Left kidney (tissue), 8 donors: ENCODE results near the gene KCNJ15. TPM values are rescaled to one million over a fixed set of nuclear protein-coding genes. Genes with fewer than 3 reads are reported as not detected.
"Not testable (repeated sequence)": the region's sequence is repeated elsewhere in the genome, so short reads cannot be mapped to it uniquely, and the experiment has no call there.

Experiments used
- DNase-seq: peaks from one replicate; pipeline ENCODE4 v3.0.0-alpha.2; 2013
- long read RNA-seq, 8 donors: transcript quantifications; one replicate each; lab custom pipeline, GENCODE V29; 2026
- polyA plus RNA-seq: library from polyadenylated mRNA; unstranded; fragments of 120-200 nt; gene quantifications from one replicate; pipeline ENCODE4 v1.2.1, GENCODE V29; 2013; ENCODE audit not compliant: insufficient read length

Gene KCNJ15
- 269 TPM for polyA plus RNA-seq
- long read RNA-seq, donor 1, full-length matches to known transcripts = 52 of 103 reads
- long read RNA-seq, donor 1, partial matches to known transcripts = 46 of 103 reads
- long read RNA-seq, donor 1, other reads (novel, unspliced or antisense) = 5 of 103 reads
- long read RNA-seq, donor 2, full-length matches to known transcripts = 38 of 65 reads
- long read RNA-seq, donor 2, partial matches to known transcripts = 9 of 65 reads
- long read RNA-seq, donor 2, other reads (novel, unspliced or antisense) = 18 of 65 reads
- long read RNA-seq, donor 3, full-length matches to known transcripts = 35 of 43 reads
- long read RNA-seq, donor 3, partial matches to known transcripts = 8 of 43 reads
- long read RNA-seq, donor 3, other reads (novel, unspliced or antisense) = 0 of 43 reads
- long read RNA-seq, donor 4, transcript KCNJ15-208 (3 exons, 2,583 nt) = major isoform, 5 of 10 reads
- long read RNA-seq, donor 4, partial matches to known transcripts = 0 of 10 reads
- long read RNA-seq, donor 4, other reads (novel, unspliced or antisense) = 0 of 10 reads
- long read RNA-seq, donor 5, full-length matches to known transcripts = 68 of 90 reads
- long read RNA-seq, donor 5, partial matches to known transcripts = 11 of 90 reads
- long read RNA-seq, donor 5, other reads (novel, unspliced or antisense) = 11 of 90 reads
- long read RNA-seq, donor 6, full-length matches to known transcripts = 30 of 130 reads
- long read RNA-seq, donor 6, partial matches to known transcripts = 94 of 130 reads
- long read RNA-seq, donor 6, other reads (novel, unspliced or antisense) = 6 of 130 reads
- long read RNA-seq, donor 7, full-length matches to known transcripts = 52 of 67 reads
- long read RNA-seq, donor 7, partial matches to known transcripts = 15 of 67 reads
- long read RNA-seq, donor 7, other reads (novel, unspliced or antisense) = 0 of 67 reads
- long read RNA-seq, donor 8, full-length matches to known transcripts = 29 of 35 reads
- long read RNA-seq, donor 8, partial matches to known transcripts = 6 of 35 reads
- long read RNA-seq, donor 8, other reads (novel, unspliced or antisense) = 0 of 35 reads

- DNase-seq = no peak
Measured at GRCh38 chr21:38256599-38257302, at the start of gene KCNJ15. Gene KCNJ15 (plus strand): TSS chr21:38256991. CDS start chr21:38299262, 42,271 bp downstream.

- no peak for DNase-seq
Measured at GRCh38 chr21:38208118-38208517, 48.7 kb upstream of the KCNJ15 start.

DNA sequence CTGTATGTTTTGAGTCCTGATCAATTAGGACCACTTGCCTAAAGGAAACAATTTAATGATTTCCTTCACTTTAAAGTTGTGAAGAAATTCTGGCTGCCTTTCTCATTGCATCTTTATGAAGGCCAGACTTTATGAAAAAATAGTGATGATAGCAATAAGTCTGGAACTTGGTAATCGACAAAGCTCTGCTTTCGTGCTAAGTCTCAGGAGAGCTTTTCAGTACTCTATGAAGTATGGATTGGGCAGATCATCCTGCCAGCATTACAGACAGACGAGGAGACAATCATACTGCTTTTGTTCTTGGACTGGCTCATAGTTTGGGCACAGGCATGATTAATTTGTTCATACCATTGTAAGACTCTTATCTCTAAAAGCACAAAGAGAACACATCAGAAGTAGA, 45.5 kb upstream of the KCNJ15 start:
- DNase-seq = no peak

GRCh38 chr21:38212706-38213105, 44.1 kb upstream of the KCNJ15 start:
- DNase-seq = no peak

DNA sequence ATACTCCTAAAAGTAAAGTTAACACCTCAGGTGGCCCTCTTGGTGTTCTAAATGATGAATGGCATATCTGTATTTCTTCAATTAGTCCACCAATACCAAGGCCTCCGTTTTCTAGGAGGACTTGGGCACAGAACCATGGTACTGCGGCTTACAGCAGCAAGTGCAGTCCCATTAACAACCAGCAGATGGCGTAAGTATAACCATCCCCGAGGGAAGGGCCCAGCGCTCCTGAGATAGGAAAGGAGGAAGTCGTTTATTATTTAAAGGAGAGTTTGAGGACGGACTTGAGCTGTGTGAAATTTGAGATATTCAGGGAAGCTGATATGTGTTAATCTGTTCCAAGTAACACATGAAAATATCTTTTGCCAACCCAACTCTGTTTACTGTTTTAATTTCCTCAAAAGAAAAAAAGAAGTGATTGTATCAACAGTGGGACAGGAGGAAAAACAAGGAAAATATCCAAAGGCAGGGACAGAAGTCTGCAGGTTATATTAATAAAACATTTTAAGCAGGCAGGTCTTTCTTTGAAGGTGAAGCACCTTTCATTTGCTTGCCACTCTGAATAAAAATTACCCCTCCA, 37.7 kb upstream of the KCNJ15 start:
- peak; percentile 64 for DNase-seq

GRCh38 chr21:38220270-38220737, 36.5 kb upstream of the KCNJ15 start:
- no peak for DNase-seq

- DNase-seq = no peak
Measured at GRCh38 chr21:38221594-38221993, 35.2 kb upstream of the KCNJ15 start.

DNA sequence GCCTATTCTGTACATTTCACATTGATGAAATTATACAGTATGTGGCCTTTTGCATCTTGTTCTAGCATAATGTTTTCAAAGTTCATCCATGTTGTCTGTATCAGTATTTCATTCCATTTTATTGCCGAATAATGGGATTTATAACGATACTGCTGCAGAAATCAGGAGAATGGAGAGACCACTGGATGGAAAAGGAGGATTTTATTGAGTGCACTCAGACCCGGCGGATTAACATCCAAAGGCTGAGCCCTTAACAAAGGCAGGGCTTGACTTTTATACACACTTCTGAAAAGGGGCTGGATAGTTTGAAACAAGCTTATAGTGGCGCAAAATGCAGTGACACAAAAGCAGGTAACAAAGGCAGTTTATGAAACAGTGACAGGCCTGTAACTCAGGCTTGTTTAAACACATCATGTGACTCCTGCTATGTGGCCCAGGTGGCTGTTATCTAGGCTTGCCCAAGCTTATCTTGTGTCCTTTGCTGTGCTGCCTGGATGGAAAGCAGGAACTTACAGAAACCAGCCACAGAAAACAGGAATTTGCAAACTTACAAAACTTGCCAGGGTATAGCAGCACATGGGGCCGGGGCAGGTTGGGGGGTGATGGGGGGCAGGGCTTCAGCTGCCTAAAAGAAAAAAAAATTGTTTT, 32.8 kb upstream of the KCNJ15 start:
- DNase-seq = no peak

GRCh38 chr21:38227401-38227800, 29.4 kb upstream of the KCNJ15 start:
- no peak for DNase-seq

DNA sequence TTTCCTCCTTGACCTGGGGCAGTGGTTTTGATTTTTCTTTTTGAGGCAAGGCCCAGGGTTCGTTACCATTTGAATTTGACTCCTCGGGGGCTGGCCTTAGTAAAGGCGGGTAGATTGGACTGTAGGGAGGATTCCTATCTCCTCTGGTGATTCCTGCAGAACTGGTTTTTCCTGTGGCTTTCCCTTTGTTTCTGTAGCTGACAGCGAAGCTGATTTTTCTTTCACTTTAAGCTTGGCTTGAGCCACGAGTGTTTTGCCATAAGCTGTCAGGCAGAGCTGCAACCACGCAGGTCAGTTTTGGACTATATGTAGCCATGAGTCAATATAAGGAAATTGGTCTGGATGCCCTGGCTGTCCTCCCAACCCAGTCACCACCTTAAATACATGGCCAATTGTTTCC, 28.7 kb upstream of the KCNJ15 start:
- no peak for DNase-seq

DNA sequence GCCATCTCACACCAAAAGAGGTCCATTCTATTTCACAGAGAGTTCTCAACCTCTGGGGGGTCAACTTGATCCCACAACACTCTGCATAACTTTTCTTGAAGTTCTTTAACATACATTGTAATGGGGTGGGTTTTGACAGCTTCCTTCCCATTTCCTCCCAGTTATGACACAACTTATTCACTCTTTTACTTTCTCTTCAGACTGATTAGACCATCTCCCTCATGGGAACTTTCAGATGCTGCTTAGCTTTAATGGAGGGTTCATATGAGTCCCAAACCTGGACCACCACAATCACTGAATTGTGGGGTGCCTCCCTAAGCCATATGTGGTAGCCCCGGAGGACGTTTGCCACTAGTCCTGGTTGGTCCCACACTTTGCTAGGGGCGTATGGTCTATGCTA, 28.3 kb upstream of the KCNJ15 start:
- DNase-seq = no peak

DNA sequence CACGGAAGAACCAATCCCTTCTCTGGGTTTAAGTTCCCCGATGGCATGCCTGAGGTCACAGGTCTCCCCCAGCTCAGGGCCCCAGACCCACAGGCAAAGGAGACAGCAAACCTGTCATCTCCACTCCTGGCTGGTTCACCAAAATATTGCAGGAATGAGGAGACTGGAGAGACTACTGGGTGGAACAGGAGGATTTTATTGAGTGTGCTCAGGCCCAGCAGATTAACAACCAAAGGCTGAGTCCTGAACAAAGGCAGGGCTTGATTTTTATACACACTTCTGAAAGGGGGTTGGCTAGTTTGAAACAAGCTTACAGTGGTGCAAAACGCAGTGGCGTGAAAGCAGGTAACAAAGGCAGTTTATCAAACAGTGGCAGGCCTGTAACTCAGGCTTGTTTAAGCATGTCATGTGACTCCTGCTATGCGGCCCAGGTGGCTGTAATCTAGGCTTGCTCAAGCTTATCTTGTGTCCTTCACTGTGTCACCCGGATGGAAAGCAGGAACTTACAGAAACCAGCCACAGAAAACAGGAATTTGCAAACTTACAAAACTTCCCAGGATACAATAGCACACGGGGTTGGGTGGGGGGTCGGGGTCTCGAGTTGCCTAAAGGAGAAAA, 27.4 kb upstream of the KCNJ15 start:
- DNase-seq = no peak

GRCh38 chr21:38234395-38235142, 22.2 kb upstream of the KCNJ15 start:
- DNase-seq = no peak

DNA sequence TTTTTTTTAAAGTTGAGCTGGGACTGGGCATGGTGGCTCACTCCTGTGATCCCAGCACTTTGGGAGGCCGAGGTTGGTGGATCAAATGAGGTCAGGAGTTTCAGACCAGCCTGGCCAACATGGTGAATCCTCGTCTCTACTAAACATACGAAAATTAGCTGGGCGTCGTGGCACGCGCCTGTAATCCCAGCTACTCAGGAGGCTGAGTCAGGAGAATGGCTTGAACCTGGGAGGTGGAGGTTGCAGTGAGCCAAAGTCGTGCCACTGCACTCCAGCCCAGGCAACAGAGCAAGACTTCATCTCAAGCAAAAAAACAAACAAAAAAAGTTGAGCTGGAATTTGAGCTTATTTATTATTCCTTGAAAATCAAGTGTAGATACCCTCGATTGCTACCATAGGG, 21.5 kb upstream of the KCNJ15 start:
- not testable (repeated sequence) for DNase-seq

DNA sequence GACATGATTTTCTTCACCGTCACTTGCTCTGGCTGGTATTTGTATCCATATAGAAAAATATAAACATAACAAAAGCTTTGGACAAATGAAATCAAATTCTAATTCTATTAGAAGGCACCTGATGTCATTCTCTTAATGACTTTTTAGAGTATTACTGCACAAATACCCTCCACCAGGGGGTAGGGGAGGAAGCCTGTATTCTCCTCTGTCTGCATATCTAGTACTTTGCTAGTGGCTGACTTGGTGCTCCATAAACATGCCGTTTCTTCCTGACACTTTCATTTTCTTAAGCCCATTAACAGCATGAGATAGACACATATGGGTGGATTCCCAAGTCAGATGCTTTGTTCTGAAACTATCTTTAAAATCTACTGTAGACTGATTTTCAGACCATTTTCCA, 20.6 kb upstream of the KCNJ15 start:
- no peak for DNase-seq

DNA sequence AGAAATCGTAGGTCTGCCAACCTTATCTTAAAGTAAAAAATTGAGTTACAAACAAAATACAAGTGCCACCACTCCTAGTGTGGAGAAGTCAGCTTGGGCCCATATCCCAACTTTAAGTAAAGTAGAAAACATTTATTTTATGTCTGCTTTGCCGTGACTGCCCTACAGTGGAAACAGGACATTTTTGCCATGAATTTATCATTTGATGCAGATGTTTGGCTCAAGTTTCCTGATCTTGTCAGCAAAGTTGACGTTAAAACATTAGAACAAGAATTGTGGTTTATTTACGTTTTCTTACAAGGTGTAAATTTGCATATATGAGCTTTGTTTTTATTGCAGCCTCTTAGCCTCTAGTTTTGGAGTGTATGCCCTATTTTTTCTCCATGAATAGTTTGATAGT, 17.1 kb upstream of the KCNJ15 start:
- DNase-seq = no peak

DNA sequence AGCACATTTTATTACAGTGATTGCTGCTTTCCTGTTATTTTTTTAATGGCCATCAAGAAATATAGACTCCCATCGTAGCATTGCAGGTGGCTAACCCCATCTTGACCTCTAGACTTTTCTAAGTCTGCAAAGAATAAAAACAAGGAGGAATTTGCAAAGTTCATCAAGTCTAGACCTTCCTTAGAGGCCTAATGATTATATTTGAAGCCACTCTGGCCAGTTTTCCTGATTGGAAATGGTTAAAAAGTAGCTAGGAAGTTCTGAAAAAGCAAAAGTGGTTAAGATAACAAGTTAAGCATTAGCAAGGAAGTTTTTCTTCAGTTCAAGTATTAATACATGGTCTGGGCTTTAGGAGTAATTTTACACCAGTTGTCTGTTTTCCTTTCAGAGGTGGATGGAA, 16.7 kb upstream of the KCNJ15 start:
- DNase-seq = no peak

DNA sequence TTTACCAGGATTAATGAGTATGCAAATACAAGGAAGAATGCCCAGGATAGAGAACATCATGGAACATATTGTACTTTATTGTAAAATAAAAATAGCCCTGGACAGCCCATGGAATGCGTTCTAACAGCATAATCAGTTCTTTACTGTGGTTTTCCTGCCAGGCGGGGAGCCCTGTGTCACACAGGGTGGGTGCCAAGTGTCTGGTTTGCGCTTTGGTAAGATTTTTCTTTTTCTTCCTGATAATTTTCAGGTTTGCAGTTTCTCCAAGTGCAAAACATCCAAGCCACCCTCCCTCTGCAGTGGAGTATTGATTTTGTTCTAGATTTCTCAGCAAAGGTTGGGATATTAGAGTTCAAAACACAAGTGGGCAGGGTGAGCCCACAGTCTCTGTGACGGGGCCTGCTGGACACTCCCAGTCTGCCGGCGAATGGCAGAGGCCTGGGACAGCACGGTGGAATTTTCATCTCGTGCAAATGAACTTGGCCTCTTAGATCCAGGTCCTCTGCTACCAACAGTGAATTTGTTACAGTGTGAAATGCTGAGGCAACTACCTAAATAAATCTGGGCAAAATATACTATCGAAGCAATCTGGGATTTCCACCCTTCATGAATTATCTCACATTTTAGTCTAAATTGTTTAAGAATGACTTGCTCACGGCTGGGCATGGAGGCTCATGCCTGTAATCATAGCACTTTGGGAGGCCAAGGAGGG, 15.6 kb upstream of the KCNJ15 start:
- no peak for DNase-seq

GRCh38 chr21:38242061-38242460, 14.7 kb upstream of the KCNJ15 start:
- no peak for DNase-seq
